Kidney capillary endothelial cell (primary cell): ENCODE measurements around the gene TPRG1L.

Experiments used
- DNase-seq: peaks from one replicate; pipeline ENCODE4 v3.0.0-alpha.2; 2018; ENCODE audit warnings: low spot score

Gene TPRG1L

DNA sequence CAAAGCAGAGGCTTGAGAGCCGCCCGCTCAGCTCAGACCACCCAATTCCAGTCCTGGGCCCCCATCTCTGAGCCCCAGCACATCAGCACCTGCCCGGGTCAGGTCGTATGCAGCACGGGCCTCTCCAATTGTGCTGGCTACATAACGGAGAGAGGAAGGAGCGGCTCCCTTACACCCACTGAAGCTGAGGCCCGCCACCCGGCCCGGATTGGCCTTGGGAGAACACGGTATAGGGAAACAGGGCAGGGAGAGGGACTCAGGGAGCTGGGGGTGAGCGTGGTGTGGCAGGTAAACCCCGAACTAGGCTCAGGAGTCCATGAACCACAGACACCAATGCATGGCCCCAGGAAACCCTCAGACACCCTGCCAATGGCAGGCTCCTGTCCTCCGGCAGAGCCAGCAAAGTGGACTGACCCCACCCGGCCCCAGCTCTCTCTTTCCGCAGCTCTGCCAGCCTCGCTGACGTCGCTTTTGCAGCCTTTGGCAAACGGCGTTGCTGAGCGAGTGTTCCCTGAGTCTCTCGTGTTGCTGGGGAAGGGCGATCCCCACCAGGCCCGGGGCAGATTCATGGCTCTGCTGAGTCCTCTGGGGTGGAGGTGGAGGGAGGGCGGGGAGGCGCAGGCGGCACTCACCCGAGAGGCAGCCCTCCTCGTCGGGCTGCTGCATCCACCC lies 30.0 kb upstream of the TPRG1L start:
- DNase-seq: no peak

DNA sequence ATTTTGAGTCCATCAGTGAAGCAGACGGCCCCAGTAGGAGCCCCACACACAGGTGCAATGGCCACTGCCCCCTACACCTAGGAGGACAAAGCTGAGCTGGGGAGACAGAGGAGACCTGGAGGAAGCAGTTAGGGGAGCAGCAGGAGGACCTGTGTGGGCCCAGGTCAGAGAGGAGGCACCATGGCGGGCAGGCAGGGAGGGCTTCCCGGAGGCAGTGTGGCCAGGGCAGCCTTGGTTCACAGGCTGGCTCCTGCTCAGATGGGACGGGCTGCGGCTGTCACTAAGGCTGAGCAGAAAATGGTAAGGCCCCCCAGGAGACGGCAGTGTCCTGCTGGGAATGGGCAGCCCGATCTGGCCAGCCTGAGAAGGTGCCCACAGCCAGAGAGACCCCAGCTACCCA lies 28.9 kb upstream of the TPRG1L start:
- no peak for DNase-seq

GRCh38 chr1:3596663-3597598 lies 27.9 kb upstream of the TPRG1L start:
- DNase-seq: no peak

GRCh38 chr1:3597599-3597964 lies 27.2 kb upstream of the TPRG1L start:
- DNase-seq: no peak

DNA sequence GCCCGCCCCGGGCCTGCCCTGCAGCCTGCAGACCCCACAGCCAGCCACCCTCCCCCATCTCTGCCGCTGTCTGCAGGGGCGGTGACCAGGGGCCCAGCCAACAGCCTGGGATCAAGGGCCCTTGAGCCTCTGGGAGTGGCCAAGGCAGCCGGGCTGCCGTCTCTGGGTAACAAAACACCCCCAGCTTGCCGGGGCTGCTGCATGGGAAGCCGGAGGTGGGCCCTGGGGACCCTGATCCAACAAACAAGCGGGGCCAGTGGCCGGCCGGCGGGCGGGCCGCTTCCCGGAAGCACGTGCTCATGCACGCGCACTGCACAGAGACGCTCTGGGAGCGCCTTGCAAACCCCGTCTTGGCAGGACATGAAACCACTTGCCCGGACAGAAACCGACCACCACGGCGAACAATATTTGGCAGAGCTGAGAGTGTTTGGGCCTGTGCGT lies 26.7 kb upstream of the TPRG1L start:
- DNase-seq: no peak

- no peak for DNase-seq
Observed at GRCh38 chr1:3598522-3599285, 26.1 kb upstream of the TPRG1L start.

DNA sequence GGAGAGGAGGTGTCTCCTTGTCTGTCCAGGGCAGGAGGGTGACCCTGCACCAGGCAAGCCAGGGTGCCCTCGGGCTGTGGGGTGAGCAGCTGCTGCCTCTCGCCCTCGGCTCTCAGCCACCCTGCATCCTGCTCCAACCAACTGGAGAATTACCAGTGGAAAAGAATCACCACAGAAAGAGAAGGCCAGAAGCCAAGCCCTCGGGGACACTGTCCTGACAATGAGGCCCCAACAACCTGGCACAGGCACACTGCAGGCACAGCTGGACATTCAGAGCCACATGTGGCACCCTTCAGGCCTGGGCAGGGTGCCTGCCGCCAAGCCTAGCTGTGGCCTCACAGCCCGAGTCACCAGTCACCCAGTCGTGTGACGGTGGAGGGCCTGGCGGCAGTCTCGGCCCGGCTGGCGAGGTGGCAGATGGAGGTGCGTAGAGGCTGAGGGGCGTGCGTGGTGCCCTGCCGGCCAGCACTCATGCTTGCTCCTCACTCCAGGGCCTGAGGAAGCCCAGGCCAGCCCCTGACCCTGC lies 25.5 kb upstream of the TPRG1L start:
- no peak for DNase-seq

DNA sequence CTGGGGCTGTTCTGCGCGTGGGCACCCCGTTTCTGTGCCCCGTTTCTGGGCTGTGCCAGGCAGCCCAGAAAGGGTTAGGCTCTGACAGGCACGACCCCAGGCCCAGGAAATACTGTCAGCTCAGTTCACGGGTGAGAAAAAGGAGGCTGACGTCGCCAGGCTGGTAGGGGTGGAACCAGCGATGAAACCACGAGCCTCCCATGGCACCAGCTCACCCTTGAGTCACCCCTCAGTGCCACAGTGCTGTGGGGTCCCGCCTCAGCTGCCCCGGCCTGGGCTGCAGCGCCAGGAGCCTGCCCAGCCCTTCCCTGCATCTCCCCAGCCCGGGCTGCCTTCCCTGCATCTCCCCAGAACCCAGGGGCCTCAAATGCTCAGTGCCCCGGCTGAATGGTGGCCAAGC lies 25.0 kb upstream of the TPRG1L start:
- no peak for DNase-seq

- no peak for DNase-seq
Observed at GRCh38 chr1:3600354-3600753, 24.5 kb upstream of the TPRG1L start.

- DNase-seq: no peak
Observed at GRCh38 chr1:3601743-3602142, 23.1 kb upstream of the TPRG1L start.

- no peak for DNase-seq
Observed at GRCh38 chr1:3602375-3602774, 22.4 kb upstream of the TPRG1L start.

- DNase-seq: no peak
Observed at GRCh38 chr1:3603156-3603555, 21.7 kb upstream of the TPRG1L start.

GRCh38 chr1:3603571-3604467 lies 21.0 kb upstream of the TPRG1L start:
- no peak for DNase-seq

DNA sequence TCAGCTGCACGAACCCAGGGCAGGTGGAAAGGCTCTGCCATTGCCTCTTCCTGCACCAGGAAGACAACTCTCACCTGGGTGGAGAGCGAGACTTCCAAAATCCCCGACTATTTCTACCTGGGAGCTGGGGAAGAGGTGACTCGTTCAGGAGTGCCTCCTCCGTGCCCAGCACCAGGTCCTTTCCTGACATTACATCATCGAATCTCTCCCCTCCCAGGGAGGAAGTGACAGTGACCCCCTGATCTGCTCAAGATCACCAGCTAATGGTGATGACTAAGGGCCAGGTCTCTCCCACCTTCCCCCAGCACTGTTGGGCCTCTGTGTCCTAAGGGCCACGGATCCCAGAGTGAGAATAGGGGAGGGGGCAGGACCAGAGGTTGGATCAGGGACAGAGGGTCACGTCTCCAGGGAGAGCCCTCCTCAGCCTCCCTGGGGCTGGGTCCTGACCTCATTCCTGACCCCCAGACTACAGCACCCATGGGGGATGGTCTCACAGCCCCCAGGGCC lies 20.3 kb upstream of the TPRG1L start:
- DNase-seq: no peak

DNA sequence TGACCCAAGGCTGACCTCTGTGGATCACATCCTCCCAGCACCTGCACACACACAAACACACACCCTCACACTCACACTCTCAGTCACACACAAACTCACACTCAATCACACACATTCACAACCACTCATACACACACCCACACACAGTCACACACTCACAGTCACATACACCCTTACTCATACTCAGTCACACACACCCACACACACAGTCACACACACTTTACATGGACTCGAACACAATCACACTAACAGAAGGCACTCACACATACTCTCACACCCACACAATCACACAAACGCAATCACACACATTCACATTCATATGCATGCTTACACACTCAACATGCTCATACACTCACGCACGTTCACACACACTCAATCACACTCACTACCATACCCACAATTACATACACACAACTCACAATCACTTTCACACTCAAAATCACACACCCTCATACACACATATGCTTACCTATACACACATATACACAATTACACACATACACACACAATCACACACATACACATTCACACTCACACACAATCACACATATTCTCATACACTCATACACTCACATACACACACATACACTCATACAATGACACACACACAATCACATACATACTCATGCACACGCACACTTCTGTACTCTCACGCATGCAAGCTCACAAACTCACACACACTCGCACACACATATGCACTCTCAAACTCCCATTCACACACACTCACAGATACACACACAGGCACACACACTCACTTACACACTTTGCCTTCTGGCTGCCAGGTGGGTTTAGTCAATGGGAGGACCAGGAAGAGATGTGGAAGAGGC lies 19.6 kb upstream of the TPRG1L start:
- no peak for DNase-seq

DNA sequence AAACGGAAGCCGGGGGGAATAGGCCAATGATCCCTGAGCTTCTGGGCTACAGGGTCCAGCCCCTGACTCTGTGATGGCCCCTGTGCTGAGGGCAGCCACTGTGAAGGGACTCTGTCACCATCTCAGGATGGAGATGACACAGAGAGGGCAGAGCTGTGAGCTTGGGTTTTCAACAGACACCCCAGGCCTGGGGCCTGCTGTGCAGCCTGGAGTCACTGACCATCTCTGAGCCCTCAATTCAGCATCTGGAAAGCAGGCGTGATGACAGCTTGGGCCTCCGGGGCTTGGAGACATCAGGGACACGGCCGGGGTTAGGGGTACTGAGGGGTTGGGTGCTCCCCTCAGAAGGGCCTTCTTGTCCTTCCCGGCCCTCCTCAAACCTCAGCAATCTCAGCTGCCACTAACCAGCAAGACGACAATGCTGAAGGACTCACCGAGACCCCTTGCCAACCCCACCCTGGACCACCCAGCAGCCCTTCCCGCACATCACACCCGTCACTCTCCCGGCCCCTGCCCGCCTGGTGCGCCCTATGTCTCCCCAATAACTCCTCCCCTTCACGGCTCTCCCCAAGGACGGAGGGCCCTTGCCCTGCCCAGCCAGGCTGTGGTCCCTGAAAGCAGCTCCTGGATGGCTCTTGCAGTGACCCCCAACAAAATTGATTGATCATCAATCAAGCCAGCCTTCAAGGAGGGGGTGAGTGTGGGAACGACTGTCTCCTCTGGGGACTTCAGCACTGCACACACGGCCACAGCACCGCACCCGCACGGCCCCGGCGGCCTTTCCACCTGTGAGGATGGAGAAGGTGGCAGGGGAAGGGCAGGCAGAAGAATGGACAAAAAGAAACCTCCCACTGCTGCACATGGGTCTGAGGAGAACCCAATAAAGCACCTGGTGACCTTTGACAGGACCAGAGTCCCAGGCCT lies 17.8 kb upstream of the TPRG1L start:
- DNase-seq: no peak

DNA sequence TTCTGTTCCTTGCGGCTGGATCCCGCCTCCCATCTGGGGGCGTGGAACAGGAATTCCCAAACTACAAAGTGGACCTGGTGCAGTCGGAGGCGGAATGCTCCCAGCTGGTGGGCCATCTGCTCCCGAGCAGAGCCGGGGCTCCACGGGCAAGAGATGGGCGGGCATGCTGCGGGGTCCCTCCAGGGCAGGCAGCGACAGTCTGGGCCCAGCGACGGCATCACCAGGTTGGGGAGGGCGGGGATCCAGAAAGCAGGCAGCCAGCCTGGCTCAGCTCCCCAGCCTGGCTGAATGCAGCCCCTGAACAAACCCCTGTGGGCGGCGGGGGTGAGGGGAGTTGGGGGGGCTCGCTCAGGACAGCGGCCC lies 17.1 kb upstream of the TPRG1L start:
- DNase-seq: no peak

- DNase-seq: no peak
Observed at GRCh38 chr1:3608154-3608553, 16.7 kb upstream of the TPRG1L start.
